Measurements from ENCODE around the gene CCNY.

Gene CCNY

DNA sequence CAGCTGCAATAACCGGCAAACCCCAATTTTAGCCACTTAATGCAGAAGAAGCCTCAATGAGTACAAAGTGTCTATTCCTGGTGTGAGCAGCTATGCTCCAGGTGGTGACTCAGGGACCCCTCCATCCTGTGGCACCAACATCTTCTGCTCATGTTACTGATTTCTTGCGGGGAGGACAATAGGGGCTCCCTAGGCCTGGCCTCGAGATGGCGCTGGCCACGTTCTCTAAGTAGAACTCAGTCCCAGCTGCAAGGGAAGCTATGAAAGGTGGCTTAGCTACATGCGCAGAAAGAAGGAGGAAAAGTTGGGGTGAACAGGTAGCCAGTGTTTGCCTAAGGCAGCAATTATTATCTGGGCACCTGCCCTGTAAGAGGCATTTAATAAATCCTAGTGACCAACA, 275.4 kb downstream of the CCNY start:
- Histone ChIP-seq H3K36me3 (no peaks in the 10 kb centered on the region), H3K9me3 (ENCODE audit: severe bottlenecking) (no peaks in the 10 kb centered on the region), H3K27me3 (ENCODE audit: insufficient read depth, low read depth, severe bottlenecking) (no peaks in the 10 kb centered on the region), H3K27ac (peak overlapping the region; percentile 25; the same call in 1 of the 2 replicates), H3K4me3 (ENCODE audit: low read depth, low read length) (no peak overlapping the region)
- DNase-seq, result peak; percentile 38
- TF ChIP-seq, protein P1, sequence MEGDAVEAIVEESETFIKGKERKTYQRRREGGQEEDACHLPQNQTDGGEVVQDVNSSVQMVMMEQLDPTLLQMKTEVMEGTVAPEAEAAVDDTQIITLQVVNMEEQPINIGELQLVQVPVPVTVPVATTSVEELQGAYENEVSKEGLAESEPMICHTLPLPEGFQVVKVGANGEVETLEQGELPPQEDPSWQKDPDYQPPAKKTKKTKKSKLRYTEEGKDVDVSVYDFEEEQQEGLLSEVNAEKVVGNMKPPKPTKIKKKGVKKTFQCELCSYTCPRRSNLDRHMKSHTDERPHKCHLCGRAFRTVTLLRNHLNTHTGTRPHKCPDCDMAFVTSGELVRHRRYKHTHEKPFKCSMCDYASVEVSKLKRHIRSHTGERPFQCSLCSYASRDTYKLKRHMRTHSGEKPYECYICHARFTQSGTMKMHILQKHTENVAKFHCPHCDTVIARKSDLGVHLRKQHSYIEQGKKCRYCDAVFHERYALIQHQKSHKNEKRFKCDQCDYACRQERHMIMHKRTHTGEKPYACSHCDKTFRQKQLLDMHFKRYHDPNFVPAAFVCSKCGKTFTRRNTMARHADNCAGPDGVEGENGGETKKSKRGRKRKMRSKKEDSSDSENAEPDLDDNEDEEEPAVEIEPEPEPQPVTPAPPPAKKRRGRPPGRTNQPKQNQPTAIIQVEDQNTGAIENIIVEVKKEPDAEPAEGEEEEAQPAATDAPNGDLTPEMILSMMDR (IDR thresholded peaks at IDR 0.05; ENCODE audit: low read depth, low read length), result peak; percentile 52

DNA sequence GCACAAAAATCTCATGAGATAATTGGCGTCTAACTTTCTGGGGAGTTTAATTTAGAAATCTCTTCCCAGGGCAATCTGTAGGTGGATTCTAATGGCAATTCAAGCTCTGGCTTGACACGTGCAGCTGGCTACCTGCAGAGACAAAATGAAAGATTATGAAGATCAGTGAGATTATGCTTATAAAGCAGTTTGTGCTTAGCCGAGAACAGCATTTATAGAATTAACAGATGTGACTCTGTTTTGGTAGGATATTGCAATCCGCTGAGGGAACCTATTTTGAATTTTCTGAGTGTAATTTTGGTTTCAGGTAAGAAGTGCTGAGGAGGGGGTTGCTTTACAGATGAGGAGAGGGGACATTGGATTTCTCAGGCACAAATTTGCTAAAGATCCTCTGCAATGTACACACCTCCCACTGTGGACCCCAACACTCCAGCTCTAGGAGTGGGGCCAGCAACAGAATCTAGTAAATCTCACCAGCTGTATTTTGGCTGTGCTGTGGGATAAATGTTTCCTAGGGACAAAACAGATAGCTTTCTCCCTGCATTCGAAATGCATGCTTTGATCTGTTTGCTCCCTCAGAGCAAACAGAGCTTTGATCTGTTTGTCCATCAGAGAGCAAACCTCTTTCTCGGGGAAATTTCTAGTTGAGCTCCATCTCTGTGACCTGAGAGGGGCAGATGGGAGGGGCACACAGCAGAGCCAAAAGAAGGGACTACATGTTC, 276.2 kb downstream of the CCNY start:
- Histone ChIP-seq H3K36me3 (no peaks in the 10 kb centered on the region), H3K9me3 (ENCODE audit: severe bottlenecking) (no peaks in the 10 kb centered on the region), H3K4me3 (ENCODE audit: low read depth, low read length) (peak overlapping the region; percentile 5; the same call in 1 of the 2 replicates), H3K27me3 (ENCODE audit: insufficient read depth, low read depth, severe bottlenecking) (no peaks in the 10 kb centered on the region), H3K27ac (peak overlapping the region; percentile 51)
- DNase-seq, result peak; percentile 11
- TF ChIP-seq, protein P1 (IDR thresholded peaks at IDR 0.05; ENCODE audit: low read depth, low read length), result no peak

DNA sequence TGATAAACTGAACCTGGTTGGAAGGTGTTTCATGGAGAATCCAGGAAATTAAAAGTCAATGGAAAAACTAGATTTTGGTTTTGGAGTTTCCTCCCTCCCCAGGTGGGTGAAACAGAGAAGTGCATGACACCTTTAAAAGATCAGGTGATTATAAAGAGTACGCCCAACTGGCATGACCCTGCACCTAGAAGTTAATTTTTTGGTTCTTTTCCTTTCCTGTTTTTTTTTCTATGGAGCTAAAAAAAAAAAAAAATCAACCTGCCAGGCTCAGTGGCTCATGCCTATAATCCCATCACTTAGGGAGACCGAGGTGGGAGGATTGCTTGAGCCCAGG, 276.8 kb downstream of the CCNY start:
- TF ChIP-seq, protein P1 (IDR thresholded peaks at IDR 0.05; ENCODE audit: low read depth, low read length), result no peak
- H3K27ac ChIP-seq, result peak overlapping the region; percentile 51; the same call in 1 of the 2 replicates
- no peaks in the 10 kb centered on the region for H3K9me3 ChIP-seq (ENCODE audit: severe bottlenecking)

DNA sequence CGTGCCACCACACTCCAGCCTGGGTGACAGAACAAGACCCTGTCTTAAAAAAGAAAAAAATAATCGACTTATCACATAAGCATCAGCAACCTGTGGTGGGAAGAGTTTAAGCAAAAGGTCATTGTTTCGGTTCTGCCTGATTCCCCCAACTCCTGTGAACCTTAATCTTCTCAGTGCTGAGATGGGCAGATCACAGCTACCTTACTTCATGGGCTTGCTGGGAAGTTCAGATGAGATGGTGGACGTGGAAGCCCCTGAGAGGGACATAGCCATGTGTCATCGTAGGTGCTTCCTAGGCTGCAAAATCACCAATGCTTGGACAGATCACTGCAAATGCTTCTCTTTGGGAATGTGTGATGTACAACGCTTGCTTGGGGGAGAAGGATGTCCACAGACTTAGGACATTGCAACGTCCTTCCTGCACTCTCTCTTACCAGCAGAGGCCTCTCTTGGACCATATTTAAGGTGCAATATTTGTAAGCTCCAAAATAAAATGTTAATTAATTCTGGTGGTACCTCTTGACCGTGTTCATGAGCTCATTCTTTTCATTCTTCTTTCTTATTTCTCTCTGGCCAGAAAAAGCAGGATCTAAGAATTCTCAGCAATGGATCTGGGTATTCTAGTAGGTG, 277.4 kb downstream of the CCNY start:
- H3K27ac ChIP-seq, result no peak overlapping the region
- H3K27me3 ChIP-seq (ENCODE audit: insufficient read depth, low read depth, severe bottlenecking), result no peaks in the 10 kb centered on the region
- TF ChIP-seq, protein P1 (IDR thresholded peaks at IDR 0.05; ENCODE audit: low read depth, low read length), result peak; percentile 61
- DNase-seq, result peak; percentile 16
- no peaks in the 10 kb centered on the region for H3K9me3 ChIP-seq (ENCODE audit: severe bottlenecking)
- peak overlapping the region; percentile 14 for H3K4me3 ChIP-seq (ENCODE audit: low read depth, low read length)
- H3K36me3 ChIP-seq, result no peaks in the 10 kb centered on the region

More for the DNA sequence above, 276.8 kb downstream of the CCNY start:
- no peaks in the 10 kb centered on the region for H3K27me3 ChIP-seq (ENCODE audit: insufficient read depth, low read depth, severe bottlenecking)
- no peaks in the 10 kb centered on the region for H3K36me3 ChIP-seq
- DNase-seq, result no peak
- peak overlapping the region; percentile 14 for H3K4me3 ChIP-seq (ENCODE audit: low read depth, low read length)

DNA sequence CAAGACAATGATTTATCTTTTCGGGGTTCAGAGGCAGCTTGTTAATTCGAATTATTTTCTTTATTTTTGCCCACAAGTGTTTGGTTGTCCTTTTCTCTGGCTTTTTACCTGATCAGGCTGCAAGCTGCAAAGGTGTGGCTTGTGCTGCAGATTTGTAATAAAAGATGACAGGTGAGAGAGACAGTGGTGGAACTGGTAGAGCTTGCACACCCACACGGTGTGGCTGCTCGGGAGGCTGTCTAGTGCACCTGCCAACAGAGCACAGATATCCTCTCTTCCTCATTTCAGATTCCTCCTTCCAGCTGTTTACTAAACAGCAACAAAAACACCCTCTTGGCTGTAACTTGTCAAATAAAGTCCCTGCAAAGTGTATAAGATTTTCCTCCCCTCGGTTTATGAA, 278.0 kb downstream of the CCNY start:
- TF ChIP-seq, protein P1 (IDR thresholded peaks at IDR 0.05; ENCODE audit: low read depth, low read length), result no peak
- no peak for DNase-seq
- Histone ChIP-seq H3K27ac (no peak overlapping the region), H3K36me3 (no peaks in the 10 kb centered on the region), H3K4me3 (ENCODE audit: low read depth, low read length) (no peak overlapping the region), H3K9me3 (ENCODE audit: severe bottlenecking) (no peaks in the 10 kb centered on the region), H3K27me3 (ENCODE audit: insufficient read depth, low read depth, severe bottlenecking) (no peaks in the 10 kb centered on the region)
